Bronchial epithelial cell (primary cell): Measurements from ENCODE around the gene CDK14. TPM values are rescaled to one million over a fixed set of nuclear protein-coding genes. Genes with fewer than 3 reads are reported as not detected.

Experiments
- DNase-seq: peaks from one replicate; pipeline ENCODE4 v3.0.0-alpha.2; 2010; ENCODE audit warnings: low read depth
- FAIRE-seq: peaks from 2 replicates; lab custom pipeline; 2011; peaks lifted over from hg19 to GRCh38; lab: Jason Lieb, UNC
- H3K27me3 ChIP-seq: 2 replicates; pipeline ENCODE4 v1.5.1; 2011; ENCODE audit warnings: low read length; ENCODE audit not compliant: control insufficient read depth, insufficient read depth
- H3K36me3 ChIP-seq: 2 replicates; pipeline ENCODE4 v1.5.1; 2011; ENCODE audit warnings: low read length; ENCODE audit not compliant: control insufficient read depth, insufficient read depth
- H3K4me3 ChIP-seq: 2 replicates; pipeline ENCODE4 v1.5.1; 2011; ENCODE audit warnings: mild to moderate bottlenecking, low read depth, low read length, control low read depth
- CTCF ChIP-seq: IDR thresholded peaks from 2 replicates; pipeline ENCODE4 v1.5.1; 2011; ENCODE audit warnings: mild to moderate bottlenecking, moderate library complexity, low read length, control low read depth, inconsistent platforms; ENCODE audit not compliant: insufficient read depth, severe bottlenecking
- total RNA-seq: library from RNA; depleted of rRNA; stranded (reverse); fragments of >200 nt; gene quantifications from 2 replicates; pipeline ENCODE4 v1.2.1, GENCODE V29; 2014

The CDK14 gene
- total RNA-seq, 1 donor from 2014 or later, result 8.7 TPM

GRCh38 chr7:90824386-90825307 lies 228.5 kb downstream of the CDK14 start:
- Histone ChIP-seq H3K27me3 (no peaks in the 10 kb centered on the region), H3K4me3 (no peak overlapping the region), H3K36me3 (no peaks in the 10 kb centered on the region)
- DNase-seq (peak; percentile 65), FAIRE-seq (peak; percentile 84)
- no peak for TF ChIP-seq CTCF

- Histone ChIP-seq H3K4me3 (no peak overlapping the region), H3K27me3 (no peaks in the 10 kb centered on the region), H3K36me3 (no peaks in the 10 kb centered on the region)
- FAIRE-seq (no peak), DNase-seq (no peak)
- TF ChIP-seq CTCF, result no peak
Observed at GRCh38 chr7:90825779-90826178, 229.7 kb downstream of the CDK14 start.

GRCh38 chr7:90828601-90829000 lies 232.5 kb downstream of the CDK14 start:
- Histone ChIP-seq H3K4me3 (no peak overlapping the region), H3K36me3 (no peaks in the 10 kb centered on the region), H3K27me3 (no peaks in the 10 kb centered on the region)
- no peak for TF ChIP-seq CTCF
- DNase-seq (peak; percentile 8), FAIRE-seq (no peak)

- DNase-seq (no peak), FAIRE-seq (no peak)
- no peak overlapping the region for H3K4me3 ChIP-seq
- no peaks in the 10 kb centered on the region for H3K27me3 ChIP-seq
- H3K36me3 ChIP-seq, result no peaks in the 10 kb centered on the region
- no peak for TF ChIP-seq CTCF
Observed at GRCh38 chr7:90830308-90830707, 234.2 kb downstream of the CDK14 start.

GRCh38 chr7:90832726-90833125 lies 236.6 kb downstream of the CDK14 start:
- TF ChIP-seq CTCF, result no peak
- DNase-seq (no peak), FAIRE-seq (no peak)
- H3K27me3 ChIP-seq, result no peaks in the 10 kb centered on the region
- H3K36me3 ChIP-seq, result no peaks in the 10 kb centered on the region
- H3K4me3 ChIP-seq, result no peak overlapping the region
